Activated T-helper 2 cell treated with anti-CD3 and anti-CD28 coated beads, Interferon-gamma antibody, Interleukin-2, Interleukin-4, amounts not matched to agents 10 μg/mL and 5 μg/mL and 100 μg/mL, durations not matched to agents 14 hours and 24 hours and 36 hours (primary cell): ENCODE data around the gene GADD45B. TPM values are rescaled to one million over a fixed set of nuclear protein-coding genes. Genes with fewer than 3 reads are reported as not detected.
A peak's percentile ranks its signal among the peaks of the same experiment; 100 is the strongest.
"Not testable (repeated sequence)": the region's sequence is repeated elsewhere in the genome, so short reads cannot be mapped to it uniquely, and the experiment has no call there.

Experiments used
- DNase-seq: peaks from one replicate; pipeline ENCODE4 v3.0.0; 2021; ENCODE audit warnings: low spot score
- H3K27ac Mint-ChIP-seq: one replicate; pipeline ENCODE4 v1.8.0; 2021; ENCODE audit warnings: mixed read lengths
- H3K27me3 Mint-ChIP-seq: one replicate; pipeline ENCODE4 v1.8.0; 2021; ENCODE audit warnings: low read depth, mixed read lengths
- H3K36me3 Mint-ChIP-seq: one replicate; pipeline ENCODE4 v1.8.0; 2021; ENCODE audit warnings: low read depth, mixed read lengths
- H3K4me1 Mint-ChIP-seq: one replicate; pipeline ENCODE4 v1.8.0; 2021; ENCODE audit warnings: low read depth, mixed read lengths
- H3K4me3 Mint-ChIP-seq: one replicate; pipeline ENCODE4 v1.8.0; 2021; ENCODE audit warnings: low read depth, mild to moderate bottlenecking, moderate library complexity, mixed read lengths
- H3K9me3 Mint-ChIP-seq: one replicate; pipeline ENCODE4 v1.8.0; 2021; ENCODE audit warnings: mixed read lengths
- intact Hi-C: fragments of 100-400 bp; cut with micrococcal nuclease; formaldehyde crosslinking; loops from one replicate; pipeline ENCODE4 v1.15.1; 2023
- total RNA-seq: library from RNA; stranded (reverse); gene quantifications from 2 replicates; pipeline ENCODE4 v1.2.3, GENCODE V29; 2022

GADD45B gene
- total RNA-seq, 1 donor from 2014 or later: 90.7 TPM

DNA sequence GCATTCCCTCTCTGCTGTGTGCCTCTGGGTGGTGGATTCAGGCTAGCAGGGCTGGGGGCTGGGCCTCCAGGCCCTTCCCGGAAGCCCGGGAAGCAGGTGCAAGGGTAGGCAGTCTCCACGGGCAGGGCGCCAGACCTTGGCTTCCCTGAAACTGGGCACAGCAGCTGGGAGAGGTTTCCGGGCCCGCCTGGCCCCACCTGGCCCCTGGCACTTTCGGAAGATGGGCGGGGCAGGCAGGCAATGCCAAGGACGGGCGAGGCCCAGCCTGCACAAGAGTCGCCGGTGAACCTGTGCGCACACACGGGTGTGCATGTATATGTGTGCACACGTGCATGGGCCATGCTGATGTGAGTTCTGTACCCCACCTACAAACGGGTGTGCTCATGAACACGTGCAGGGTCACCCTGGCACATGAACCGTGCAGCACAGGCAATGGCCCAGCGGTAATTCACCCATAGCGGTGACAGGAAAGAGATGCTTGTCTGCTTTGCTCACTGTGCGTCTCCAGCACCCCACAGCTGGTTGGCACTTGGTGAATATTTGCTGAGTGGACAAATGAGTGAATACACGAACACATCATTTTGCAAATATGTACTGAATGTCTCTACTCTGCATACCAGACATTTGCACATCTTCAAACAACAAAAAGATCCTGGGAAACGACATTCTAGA lies 15.3 kb downstream of the GADD45B start:
- Mint-ChIP-seq H3K4me3 (no peak overlapping the region), H3K4me1 (peaks cover 24% of the 10 kb centered on the region), H3K27me3 (peaks cover 54% of the 10 kb centered on the region), H3K27ac (no peak overlapping the region), H3K36me3 (no peaks in the 10 kb centered on the region), H3K9me3 (no peaks in the 10 kb centered on the region)
- intact Hi-C loops: no loop called here
- DNase-seq: no peak

DNA sequence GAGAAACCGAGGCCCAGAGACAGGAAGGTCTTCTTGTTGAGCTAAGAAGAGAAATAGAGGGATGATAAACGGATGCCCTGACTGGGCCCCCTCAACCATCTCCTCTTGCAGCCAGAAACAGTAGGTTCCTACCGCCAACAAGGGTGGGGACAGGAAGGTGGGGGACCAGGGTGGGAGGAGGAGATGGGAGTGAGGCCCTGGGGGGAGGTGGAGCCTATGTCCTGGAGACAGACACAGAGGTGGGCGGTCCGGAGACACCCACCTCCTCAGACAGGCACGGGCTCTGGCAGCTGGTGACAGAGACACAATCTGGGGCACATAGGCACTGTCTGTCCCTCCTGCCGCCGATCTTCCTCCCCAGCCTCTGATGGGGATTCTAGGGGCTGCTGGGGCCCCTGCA lies 16.9 kb downstream of the GADD45B start:
- Mint-ChIP-seq H3K4me3 (no peak overlapping the region), H3K9me3 (no peaks in the 10 kb centered on the region), H3K4me1 (peaks cover 24% of the 10 kb centered on the region), H3K27ac (no peak overlapping the region), H3K36me3 (no peaks in the 10 kb centered on the region), H3K27me3 (peaks cover 44% of the 10 kb centered on the region)
- DNase-seq: no peak
- intact Hi-C loops: no loop called here

DNA sequence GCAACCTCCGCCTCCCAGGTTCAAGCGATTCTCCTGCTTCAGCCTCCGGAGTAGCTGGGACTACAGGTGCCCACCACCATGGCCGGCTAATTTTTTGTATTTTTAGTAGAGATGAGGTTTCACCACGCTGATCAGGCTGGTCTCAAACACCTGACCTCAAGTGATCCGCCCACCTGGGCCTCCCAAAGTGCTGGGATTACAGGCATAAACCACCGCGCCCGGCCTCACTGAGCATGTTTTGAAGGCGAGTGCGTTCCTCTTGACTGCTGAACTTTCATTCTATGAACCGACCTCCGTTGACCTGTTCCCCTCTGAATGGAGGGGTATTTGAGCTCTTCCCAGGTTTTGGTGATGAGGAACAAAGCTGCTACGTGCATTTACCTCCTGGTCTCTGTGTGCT lies 17.5 kb downstream of the GADD45B start:
- H3K36me3 Mint-ChIP-seq, DNase-seq, H3K4me3 Mint-ChIP-seq, intact Hi-C loops, H3K9me3 Mint-ChIP-seq, H3K27ac Mint-ChIP-seq: not testable (repeated sequence)
- peaks cover 41% of the 10 kb centered on the region for H3K27me3 Mint-ChIP-seq
- H3K4me1 Mint-ChIP-seq: peaks cover 24% of the 10 kb centered on the region

DNA sequence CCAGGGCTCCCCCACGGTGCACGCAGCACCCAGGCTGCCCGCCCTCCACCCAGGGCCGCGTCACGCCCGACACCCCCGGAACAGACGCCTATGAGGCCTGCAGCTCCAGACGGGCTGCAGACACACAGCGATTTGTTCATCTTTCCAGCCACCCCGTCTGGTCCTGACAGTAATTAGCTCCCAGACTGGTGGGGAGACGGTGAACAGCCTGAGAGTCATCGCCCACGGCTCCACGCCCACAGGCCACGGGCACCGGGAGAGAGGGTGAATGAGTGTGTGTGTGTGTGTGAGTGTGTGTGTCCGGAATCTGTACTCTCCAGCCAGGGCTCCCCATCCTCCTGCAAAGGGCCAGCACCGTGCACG lies 18.1 kb downstream of the GADD45B start:
- peak overlapping the region; percentile 56 for H3K4me3 Mint-ChIP-seq
- no peak overlapping the region for H3K27ac Mint-ChIP-seq
- H3K9me3 Mint-ChIP-seq: no peaks in the 10 kb centered on the region
- no peaks in the 10 kb centered on the region for H3K36me3 Mint-ChIP-seq
- intact Hi-C loops: loop anchor here (2.0 kb wide), 1 partner anchor 15 kb away; no protein-coding TSS in a partner anchor
- DNase-seq: no peak
- H3K4me1 Mint-ChIP-seq: peaks cover 24% of the 10 kb centered on the region
- H3K27me3 Mint-ChIP-seq: peaks cover 37% of the 10 kb centered on the region

DNA sequence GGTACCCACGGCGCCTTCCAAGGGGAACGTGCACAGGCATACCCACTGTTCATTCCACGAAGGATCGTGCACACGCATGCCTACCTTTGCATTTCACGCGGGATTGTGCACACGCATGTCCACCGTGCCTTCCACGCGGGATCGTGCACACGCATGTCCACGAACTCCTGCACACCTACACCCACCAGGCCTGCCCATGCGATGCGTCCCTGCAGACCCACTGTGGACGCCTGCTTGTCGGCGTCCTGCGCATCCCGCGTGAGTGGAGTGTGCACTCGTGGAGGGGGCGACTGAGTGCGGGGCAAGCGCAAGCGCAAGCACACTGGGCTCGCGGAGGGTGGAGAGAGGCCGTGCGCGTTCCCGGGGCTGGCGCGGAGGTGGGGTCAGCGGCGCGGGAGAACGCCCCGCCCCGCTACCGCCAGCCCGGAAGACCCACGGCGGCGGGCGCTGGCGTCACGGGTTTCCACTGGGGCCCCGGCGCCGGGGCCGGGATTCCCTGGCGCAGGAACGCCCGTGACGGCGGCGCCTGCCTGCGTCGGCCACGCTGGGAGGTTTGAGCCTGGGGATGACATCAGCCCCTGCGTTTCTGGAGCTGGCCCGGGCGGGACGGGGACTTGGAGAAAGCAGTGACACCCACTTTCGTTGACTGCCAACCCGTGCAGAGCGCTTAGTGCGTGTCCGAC lies 18.7 kb downstream of the GADD45B start:
- peaks cover 21% of the 10 kb centered on the region for H3K4me1 Mint-ChIP-seq
- intact Hi-C loops: loop anchor here (2.0 kb wide), 1 partner anchor 16 kb away; no protein-coding TSS in a partner anchor
- H3K4me3 Mint-ChIP-seq: peak overlapping the region; percentile 66
- H3K9me3 Mint-ChIP-seq: no peaks in the 10 kb centered on the region
- peaks cover 34% of the 10 kb centered on the region for H3K27me3 Mint-ChIP-seq
- no peak overlapping the region for H3K27ac Mint-ChIP-seq
- DNase-seq: peak; percentile 39
- no peaks in the 10 kb centered on the region for H3K36me3 Mint-ChIP-seq

DNA sequence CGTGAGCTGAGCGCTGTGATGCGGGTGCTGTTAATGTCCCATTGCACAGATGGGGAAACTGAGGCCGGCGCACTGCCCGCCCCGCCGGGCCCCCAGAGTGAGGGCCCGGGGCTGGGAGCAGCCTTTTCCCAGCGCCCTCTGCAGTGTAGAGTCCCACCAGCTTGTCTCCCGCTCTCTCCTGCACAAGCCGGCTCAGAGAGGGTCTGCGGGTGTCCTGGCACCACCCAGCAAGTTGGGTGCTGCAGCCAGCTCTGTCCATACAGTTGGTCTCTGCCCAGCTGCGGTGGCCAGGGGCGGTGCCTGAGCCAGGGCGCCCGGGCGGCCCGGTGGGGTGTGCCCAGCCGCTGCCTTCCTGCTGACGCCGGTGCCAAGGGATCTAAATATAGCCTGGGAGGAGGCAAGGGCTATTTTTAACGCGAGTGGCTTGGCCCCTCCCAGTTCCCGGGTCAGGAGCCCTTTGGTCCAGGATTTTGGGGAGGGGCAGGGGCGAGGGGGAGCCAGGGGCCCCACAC lies 19.3 kb downstream of the GADD45B start:
- H3K4me3 Mint-ChIP-seq: no peak overlapping the region

DNA sequence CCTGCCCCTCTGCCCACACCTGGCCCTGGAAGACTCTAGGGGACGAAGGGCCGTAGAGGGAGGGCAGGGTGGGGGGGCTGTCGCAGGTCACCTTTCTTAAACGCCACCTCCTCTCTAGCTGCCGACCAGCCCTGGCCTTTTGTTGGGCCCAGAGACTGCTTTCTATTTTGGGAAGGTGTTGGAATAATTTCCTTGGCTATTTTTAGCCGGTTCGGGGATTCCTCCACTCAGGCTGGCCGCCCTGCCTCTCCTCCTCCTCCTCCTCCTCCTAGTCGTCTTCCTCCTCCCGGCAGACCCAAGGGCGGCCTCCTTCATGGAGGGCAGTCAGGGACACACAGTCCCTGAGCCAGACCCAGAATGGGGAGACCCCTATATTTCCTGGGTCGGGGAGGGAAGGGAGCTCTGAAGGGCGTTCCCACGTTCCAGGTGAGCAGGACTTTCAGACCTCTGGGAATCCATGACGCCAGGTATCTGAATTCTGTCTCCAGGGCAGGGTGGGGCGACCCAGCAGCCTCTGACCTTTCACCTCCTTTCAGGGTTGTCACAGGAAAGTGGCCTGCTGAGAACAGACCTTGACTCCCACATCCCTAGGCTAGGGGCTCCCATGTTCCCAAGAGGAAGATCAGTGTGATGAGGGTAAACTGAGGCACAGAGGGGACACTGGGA lies 19.9 kb downstream of the GADD45B start:
- Mint-ChIP-seq H3K36me3 (no peaks in the 10 kb centered on the region), H3K27ac (no peak overlapping the region), H3K9me3 (no peaks in the 10 kb centered on the region), H3K27me3 (peaks cover 32% of the 10 kb centered on the region), H3K4me3 (peak overlapping the region; percentile 64), H3K4me1 (peaks cover 18% of the 10 kb centered on the region)
- intact Hi-C loops: loop anchor here (2.0 kb wide), 1 partner anchor 17 kb away; no protein-coding TSS in a partner anchor
- DNase-seq: no peak

More for the DNA sequence above, 19.3 kb downstream of the GADD45B start:
- no peak for DNase-seq
- Mint-ChIP-seq H3K27ac (no peak overlapping the region), H3K9me3 (no peaks in the 10 kb centered on the region), H3K36me3 (no peaks in the 10 kb centered on the region), H3K27me3 (peaks cover 35% of the 10 kb centered on the region), H3K4me1 (peaks cover 18% of the 10 kb centered on the region)
- intact Hi-C loops: loop anchor here (2.0 kb wide), 1 partner anchor 16 kb away; no protein-coding TSS in a partner anchor

DNA sequence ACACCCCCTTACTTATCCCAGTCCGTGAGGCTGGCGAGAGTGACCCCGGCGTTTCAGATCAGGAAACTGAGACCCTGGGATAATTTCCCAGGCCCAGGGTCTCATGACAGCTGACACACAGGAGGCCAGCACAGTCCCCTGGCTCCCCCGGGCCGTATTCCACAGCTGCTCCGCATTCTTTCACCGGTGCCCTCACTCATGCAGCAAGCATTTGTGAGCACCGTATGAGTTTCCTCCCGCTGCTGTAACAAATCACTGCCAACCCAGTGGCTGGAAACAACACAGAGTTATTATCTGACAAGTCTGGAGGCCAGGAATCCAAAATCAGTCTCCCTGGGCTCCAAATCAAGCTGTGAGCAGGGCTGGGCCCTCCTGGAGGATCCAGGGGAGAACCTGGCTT lies 21.3 kb downstream of the GADD45B start:
- Mint-ChIP-seq H3K36me3 (no peaks in the 10 kb centered on the region), H3K27me3 (peaks cover 19% of the 10 kb centered on the region), H3K27ac (no peak overlapping the region), H3K4me3 (no peak overlapping the region), H3K9me3 (no peaks in the 10 kb centered on the region), H3K4me1 (peaks cover 17% of the 10 kb centered on the region)
- no peak for DNase-seq
- intact Hi-C loops: no loop called here

DNA sequence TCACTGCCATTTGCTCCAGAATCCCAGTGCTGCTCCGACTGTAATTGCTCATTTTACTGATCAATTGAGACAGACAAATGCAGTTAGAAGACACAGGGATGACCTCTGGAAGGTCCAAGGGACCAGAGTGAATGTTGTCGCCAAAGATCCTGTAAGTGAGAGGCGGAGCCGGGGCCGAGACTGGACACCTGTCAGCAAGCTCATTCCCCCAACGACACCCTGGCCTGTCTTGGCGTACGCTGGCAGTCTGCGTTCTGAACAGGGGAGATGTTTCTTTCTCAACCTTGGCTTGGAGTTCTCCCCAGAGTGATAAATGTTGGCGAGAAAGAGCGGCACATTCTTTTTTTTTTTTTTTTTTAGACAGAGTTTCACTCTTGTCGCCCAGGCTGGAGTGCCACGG lies 24.2 kb downstream of the GADD45B start:
- DNase-seq: no peak
- Mint-ChIP-seq H3K9me3 (no peaks in the 10 kb centered on the region), H3K27me3 (peaks cover 9% of the 10 kb centered on the region), H3K27ac (no peak overlapping the region), H3K36me3 (no peaks in the 10 kb centered on the region), H3K4me3 (no peak overlapping the region), H3K4me1 (peaks cover 18% of the 10 kb centered on the region)
- intact Hi-C loops: no loop called here

DNA sequence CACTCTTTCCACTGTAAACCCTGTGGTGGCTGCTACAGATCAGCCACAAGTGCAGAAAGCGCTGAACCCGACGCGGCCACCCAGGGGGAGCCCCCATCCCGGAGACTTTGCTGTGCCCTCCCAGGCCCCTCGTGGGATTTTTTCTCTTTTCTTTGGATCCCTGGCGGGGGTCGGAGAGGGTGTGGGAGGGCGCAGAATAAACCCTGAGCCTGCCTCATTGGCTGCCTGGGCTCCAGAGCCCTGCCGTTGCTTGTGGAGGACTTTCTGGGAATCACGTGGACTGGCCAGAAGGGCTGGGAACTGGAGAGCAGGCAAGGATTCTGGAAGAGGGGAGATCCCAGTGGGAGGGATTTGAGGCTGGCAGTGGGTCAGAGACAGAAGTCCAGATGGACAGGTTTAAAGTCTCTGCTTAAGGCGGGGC lies 24.9 kb downstream of the GADD45B start:
- Mint-ChIP-seq H3K27me3 (peaks cover 9% of the 10 kb centered on the region), H3K27ac (no peak overlapping the region), H3K9me3 (no peaks in the 10 kb centered on the region), H3K4me1 (peaks cover 16% of the 10 kb centered on the region), H3K4me3 (no peak overlapping the region), H3K36me3 (no peaks in the 10 kb centered on the region)
- no peak for DNase-seq
- intact Hi-C loops: no loop called here

DNA sequence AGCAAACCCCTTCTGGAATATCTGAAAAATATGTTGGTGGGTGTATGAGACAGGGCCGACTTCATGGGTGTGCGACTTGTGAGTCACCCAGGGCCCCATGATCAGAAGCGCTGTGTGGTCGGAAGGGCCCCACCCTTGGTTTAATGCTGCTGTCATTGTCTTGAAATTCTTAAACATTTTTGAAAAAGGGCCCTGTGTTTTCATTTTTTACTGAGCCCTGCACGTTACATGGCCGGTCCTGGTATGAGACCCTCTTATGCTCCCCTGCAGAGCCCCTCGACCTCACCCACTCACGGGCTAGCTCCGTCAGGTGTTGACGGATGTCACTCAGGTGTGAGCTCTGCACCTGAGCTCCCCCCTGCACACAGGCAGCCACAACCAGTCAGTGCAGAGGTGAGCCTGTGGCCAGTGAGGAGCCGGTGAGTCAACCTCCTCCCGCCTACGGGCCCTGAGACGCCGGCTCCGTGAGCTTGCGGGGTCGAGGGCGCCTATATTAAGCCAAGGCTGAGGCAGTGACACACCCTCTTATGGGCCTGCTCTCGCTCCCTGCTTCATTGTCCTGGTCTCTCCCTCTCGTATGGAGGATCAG lies 27.7 kb downstream of the GADD45B start:
- DNase-seq: peak; percentile 50
- H3K4me1 Mint-ChIP-seq: peaks cover 19% of the 10 kb centered on the region
- intact Hi-C loops: no loop called here
- no peaks in the 10 kb centered on the region for H3K36me3 Mint-ChIP-seq
- H3K27me3 Mint-ChIP-seq: peaks cover 8% of the 10 kb centered on the region
- peak overlapping the region; percentile 73 for H3K27ac Mint-ChIP-seq
- H3K9me3 Mint-ChIP-seq: no peaks in the 10 kb centered on the region
- no peak overlapping the region for H3K4me3 Mint-ChIP-seq

DNA sequence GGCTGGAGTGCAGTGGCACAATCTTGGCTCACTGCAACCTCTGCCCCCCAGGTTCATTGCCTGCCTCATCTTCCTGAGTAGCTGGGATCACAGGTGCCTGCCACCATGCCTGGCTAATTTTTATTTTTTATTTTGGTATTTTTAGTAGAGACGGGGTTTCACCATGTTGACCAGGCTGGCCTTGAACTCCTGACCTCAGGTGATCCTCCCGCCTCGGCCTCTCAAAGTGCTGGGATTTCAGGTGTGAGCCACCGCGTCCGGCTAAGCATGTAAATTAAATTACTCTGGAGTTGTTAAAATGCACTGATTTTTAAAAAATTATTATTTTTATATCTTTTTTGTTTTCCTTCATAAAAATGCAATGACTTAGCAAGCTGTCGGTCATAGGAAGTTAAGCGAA lies 30.7 kb downstream of the GADD45B start:
- intact Hi-C loops: loop anchor here (5.0 kb wide), 1 partner anchor 46 kb away; no protein-coding TSS in a partner anchor
- not testable (repeated sequence) for H3K9me3 Mint-ChIP-seq, H3K36me3 Mint-ChIP-seq, DNase-seq, H3K27ac Mint-ChIP-seq, H3K4me3 Mint-ChIP-seq, H3K27me3 Mint-ChIP-seq
- peaks cover 21% of the 10 kb centered on the region for H3K4me1 Mint-ChIP-seq
